HCEC 1CT (cell line): ENCODE measurements around the gene CELSR2.
A peak's percentile ranks its signal among the peaks of the same experiment; 100 is the strongest.

Source experiments
- DNase-seq: peaks from one replicate; pipeline ENCODE4 v3.0.0-alpha.2; 2017

The CELSR2 gene

DNA sequence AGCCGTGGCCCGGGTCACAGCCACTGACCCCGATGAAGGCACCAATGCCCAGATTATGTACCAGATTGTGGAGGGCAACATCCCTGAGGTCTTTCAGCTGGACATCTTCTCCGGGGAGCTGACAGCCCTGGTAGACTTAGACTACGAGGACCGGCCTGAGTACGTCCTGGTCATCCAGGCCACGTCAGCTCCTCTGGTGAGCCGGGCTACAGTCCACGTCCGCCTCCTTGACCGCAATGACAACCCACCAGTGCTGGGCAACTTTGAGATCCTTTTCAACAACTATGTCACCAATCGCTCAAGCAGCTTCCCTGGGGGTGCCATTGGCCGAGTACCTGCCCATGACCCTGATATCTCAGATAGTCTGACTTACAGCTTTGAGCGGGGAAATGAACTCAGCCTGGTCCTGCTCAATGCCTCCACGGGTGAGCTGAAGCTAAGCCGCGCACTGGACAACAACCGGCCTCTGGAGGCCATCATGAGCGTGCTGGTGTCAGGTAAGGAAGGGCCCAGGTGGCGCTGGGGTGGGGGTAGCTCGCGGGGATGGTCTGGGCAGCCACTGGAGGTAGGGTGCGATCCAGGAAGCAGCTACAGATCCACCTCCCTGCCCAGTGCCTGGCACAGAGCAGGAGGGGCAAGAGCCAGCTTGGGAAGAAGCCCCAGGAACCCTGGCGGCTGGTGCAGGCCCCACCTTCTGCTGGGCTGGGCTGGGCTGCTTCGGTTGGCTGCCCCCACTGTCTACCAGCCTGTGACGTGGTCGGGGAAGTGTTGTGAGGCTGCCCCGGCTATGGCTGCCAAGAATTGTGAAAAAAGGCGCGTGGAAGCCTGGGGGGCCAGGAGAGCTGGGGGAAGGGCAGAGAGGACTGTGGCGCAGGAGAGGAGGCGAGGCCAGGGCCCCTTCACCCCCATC, 3.8 kb downstream of the CELSR2 start:
- no peak for DNase-seq

DNA sequence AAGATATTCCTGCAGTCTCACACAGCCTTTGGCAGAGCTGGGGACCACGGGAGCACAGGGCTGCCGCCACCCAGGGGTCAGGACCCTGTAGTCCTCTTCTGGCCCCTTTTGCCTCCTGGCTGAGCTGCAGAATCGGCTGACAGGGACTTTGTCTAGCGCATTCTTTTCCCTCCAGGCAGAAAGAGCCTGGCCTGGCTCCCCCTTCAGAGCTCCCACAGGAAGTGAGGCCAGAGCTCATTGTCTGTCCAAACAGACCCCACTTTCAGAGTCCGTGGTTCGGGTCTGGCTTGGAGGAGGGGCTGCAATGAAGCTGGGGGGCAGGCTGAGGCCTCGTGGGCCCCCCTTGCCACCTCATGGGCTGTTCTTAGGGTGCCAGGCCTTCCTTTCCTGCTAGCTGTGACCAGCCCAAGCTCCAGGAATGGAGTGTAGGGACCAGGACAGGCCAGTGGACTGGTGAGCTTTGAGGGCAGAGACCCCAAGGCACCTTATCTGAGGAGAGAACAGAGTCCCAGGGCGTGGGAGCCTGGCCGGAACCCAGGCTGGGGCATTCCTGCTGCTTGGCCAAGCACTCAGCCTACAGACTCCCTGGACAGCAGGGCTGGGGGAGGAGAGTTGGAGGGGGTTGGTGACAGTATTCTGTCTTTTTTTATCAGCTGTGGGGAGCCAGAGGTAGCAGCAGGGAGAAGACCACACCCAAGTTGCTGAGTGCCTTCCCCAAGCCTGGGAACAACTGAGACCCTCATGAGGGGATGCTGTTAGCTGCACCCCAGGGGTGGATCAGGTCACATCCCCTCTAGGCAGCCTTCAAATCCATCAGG, 4.7 kb downstream of the CELSR2 start:
- no peak for DNase-seq

DNA sequence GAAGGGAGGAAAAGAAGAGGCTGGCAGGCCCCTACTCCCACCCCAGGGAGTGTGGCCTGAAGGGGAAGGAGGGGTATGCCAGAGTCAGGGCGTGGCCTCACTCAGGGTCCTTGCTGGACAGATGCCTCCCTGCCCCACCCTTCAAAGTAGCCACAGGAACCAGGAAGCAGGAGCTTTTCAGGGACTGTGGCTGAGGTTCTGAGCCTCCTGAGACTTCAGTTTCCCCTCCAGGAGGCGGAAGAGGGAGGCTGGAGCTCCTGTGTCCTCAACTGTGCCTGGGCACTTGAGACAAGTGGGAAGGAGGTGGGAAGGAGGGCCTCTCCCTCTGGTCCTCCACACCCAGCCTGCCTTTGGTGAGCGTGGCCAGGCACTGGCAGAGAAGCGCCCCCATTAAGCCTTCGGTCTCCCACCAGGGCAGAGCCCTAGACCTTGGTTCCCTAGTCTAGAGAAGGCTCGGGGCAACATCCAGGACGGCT, 5.3 kb downstream of the CELSR2 start:
- no peak for DNase-seq

DNA sequence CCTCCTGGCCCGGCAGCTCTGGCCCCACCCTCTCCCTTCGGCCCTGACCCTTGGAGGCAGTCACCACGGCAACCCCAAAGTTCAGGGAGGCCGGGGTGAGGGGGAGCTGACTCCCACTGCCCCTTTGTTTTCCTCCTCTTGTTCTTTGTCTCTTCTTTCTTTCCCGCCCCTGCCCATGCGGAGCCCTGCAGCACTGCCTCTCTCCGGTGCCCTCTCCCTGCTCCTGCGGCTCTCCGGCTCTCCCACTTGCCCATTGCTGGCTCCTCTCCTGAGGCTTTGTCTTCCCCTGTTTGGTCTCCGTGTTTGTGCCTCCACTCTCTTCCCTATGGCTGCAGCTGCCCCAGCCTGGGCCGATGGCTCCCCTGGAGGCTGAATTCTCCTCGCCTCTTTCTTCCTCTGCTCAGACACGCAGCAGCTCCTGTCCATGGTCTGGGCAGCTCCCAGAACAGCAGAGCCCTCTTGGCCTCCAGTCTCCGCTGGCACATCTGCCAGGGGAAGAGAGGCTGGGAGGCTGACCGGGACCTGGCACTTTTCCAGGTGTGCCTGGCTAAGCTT, 5.8 kb downstream of the CELSR2 start:
- no peak for DNase-seq

DNA sequence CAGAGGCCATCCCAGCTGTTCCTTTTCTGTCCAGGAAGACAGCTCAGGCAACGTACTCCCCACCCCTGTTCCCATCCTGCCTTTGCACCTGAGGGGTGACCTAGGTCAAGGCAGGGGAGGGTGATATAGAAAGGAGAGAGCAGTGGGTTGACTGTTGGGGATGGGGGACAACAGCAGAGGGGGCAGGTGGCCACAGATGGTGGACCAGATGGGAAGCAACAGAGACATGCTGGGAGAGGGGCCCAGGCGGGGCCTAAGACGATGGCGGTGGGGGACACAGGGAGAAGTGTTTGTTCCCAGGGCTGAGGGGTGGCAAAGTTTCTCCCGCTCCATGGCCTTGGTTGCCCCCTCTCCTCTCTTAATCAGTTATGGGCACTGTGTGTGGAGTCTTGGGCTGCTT, 6.3 kb downstream of the CELSR2 start:
- no peak for DNase-seq

DNA sequence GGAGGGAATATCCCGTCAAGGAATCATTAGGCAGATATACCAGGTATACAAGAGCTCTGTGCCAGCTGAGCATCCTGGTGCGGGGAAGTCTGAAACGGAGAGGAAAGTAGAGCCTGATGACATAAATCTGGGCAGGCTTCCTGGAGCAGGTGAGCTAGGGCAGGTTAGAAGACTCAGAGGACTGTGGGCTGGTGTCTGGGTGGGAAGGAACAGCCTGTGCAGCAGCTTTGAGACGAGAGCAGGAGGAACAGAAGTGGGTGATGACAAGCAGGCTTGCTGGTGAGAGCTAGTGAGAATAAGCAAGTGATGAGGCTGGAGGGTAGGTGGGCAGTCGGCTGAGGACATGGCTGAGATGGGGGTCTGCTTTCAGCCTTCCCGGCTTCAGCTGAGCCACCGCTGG, 6.7 kb downstream of the CELSR2 start:
- no peak for DNase-seq

DNA sequence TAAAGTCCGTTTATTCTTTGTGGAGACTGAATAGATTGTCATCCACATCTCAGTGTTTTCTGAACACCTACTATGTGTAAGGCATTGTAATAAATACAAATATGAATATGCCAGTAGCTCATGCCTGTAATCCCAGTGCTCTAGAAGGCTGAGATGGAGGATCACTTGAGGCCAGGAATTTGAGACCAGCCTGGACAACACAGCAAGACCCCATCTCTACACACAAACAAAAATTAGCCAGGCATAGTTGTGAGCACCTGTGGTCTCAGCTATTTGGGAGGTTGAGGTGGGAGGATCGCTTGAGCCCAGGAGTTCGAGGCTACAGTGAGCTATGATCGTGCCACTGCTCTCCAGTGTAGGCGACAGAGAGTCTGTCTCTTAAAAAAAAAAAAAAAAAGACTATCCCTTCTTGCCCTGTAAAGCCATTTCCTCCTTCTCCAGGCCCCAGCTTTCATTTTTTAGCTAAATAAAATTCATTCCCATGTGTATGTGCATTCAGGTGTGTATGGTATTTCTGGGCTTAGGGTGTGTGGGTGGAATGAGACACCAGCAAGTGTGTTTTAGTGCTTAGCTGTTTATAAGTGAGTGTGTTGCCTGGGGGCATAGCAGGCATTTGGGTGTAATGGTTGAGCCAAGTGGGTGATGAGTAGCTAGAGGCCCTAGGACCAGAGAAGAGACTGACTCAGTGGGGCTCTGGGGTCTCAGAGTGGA, 7.8 kb downstream of the CELSR2 start:
- no peak for DNase-seq

DNA sequence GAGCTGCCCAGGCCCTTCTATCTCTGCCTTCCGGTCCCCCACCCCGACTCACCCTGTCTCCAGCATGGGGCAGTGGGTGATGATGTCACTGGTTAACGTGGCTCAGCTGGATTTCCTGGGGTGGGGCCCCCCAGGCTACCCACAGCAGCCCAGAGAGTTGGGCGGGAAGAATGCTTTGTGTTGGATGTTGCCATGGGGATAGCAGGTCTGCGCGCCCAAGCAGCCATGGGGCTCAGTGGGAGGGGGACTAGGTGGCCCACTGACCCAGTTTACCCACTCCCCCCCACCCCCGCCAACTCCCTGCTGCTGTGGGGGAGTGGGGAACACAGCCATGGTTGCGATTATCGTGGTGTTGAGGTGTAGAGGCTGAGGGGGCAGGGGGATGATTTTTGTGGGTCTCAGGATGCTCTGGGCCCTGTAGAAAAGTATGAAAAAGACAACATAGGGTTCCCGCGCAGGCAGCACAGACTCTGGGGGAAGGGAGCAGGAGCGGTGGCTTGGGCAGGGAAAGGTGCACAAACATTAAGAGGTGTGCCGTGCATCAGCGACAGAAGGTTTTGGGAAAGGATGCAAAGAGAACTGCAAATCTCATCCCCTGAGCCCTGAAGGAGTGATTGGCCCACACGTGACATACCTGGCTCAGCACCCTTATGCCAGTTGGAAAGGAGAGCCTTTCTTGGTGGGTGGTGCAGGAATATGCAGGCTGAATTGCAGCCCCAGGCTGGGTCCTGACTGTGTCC, 8.5 kb downstream of the CELSR2 start:
- DNase-seq = no peak

DNA sequence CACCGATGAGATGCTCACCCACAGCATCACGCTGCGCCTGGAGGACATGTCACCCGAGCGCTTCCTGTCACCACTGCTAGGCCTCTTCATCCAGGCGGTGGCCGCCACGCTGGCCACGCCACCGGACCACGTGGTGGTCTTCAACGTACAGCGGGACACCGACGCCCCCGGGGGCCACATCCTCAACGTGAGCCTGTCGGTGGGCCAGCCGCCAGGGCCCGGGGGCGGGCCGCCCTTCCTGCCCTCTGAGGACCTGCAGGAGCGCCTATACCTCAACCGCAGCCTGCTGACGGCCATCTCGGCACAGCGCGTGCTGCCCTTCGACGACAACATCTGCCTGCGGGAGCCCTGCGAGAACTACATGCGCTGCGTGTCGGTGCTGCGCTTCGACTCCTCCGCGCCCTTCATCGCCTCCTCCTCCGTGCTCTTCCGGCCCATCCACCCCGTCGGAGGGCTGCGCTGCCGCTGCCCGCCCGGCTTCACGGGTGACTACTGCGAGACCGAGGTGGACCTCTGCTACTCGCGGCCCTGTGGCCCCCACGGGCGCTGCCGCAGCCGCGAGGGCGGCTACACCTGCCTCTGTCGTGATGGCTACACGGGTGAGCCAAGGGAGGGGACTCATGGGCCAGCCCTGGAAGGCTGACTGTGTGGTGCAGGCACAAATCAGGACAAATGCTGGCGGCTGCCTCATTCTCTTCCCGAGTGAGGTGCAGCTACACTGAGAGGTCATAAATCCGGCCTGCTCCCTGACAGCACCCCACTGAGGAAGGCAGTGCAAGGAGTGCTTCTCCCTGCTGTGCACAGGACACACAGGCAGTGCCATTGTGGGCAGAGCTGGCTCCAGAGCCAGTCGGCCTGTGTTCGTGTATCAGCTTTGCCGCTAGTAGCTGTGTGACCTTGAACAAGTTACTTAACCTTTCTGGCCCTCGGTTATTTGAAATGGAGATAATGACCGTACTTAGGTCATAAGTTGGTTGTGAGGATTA, 9.4 kb downstream of the CELSR2 start:
- no peak for DNase-seq

DNA sequence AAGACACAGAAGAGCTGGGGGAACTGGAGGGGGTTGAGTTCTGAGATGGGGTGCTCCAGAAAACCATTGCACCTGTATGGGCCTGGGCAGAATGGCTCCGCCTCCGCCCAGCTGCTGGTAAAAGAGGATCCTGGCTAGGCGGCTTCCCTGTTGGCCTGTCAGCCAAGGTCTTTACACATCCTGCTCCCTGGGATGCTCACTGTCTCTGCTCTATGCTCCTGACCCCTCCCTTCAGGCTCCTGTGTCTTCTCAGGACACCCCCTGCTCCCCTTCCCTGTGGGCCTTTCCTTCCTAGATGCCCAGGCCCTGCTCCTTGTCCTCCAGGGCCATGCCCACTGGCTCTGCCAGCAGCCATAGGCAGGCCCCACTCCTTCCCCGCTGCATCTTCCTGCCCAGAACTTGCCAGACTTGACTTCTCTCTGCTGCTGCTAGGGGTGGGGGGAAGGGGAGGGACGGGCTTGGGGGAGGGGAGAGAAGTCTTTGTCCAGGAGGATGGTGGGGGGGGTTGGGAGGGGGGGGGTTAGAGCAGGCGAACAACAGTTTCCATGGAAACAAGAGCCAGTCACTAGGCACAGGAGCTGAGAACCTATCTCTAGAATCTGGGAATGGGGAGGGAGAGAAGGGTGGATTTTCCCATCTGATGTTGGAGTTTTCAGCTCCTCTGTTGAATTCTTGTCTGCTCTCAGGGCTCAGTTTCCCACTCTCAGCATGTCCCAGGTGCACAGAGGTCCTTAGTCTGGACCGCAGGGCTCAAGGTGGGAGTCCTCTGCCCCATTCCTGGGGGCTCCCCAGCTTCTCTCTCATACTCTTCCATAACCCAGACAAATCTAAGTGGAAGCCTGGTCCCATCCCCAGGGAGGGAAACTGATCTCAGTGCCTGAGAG, 10.6 kb downstream of the CELSR2 start:
- no peak for DNase-seq

DNA sequence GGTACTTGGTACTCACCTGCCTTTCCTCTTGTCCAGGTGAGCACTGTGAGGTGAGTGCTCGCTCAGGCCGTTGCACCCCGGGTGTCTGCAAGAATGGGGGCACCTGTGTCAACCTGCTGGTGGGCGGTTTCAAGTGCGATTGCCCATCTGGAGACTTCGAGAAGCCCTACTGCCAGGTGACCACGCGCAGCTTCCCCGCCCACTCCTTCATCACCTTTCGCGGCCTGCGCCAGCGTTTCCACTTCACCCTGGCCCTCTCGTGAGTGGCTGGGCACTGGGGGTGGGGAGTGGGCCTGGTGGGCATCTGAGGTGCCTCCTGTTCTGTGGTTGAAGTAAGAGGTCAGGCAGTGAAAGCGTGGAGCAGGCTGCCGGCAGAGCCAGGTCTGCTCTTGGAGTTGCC, 11.7 kb downstream of the CELSR2 start:
- no peak for DNase-seq

DNA sequence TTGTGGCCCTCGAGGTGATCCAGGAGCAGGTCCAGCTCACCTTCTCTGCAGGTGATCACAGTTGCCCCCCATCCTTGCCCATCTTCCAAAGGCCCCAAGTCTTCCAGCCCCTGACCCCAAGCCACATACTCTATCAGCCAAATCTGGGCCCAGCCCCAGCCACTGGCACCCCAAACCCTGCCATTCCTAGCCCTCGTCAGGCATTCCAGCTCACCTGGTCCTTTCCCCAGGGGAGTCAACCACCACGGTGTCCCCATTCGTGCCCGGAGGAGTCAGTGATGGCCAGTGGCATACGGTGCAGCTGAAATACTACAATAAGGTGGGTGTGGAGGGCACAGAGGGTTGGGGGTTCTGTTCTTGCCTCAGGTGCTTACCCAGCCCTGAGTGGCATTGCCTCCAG, 12.2 kb downstream of the CELSR2 start:
- DNase-seq = no peak

DNA sequence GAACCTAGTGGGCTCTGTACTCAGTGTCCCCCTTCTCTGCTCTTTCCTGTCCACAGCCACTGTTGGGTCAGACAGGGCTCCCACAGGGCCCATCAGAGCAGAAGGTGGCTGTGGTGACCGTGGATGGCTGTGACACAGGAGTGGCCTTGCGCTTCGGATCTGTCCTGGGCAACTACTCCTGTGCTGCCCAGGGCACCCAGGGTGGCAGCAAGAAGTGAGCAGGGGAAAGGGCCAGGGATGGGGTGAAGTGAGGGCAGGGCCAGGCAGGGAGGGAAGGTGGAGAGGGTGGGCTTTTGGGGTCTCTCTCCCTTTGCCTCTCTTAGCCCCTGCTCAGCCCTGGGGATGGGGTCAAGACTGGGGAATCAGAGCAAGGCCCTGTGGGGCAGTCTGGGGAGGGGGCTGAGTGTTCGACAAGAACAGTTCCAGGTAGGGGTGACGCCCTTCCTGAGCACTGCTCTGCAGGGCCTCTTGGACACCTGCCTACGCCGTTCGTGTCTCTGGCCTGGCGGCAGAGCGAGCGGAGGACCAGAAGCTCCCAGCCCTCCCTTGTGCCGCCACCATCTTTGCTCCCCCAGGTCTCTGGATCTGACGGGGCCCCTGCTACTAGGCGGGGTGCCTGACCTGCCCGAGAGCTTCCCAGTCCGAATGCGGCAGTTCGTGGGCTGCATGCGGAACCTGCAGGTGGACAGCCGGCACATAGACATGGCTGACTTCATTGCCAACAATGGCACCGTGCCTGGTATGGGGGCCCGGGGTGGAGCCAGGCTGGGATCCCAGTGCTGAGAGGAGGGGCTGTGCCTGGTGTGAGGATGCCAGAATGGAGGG, 13.1 kb downstream of the CELSR2 start:
- no peak for DNase-seq

DNA sequence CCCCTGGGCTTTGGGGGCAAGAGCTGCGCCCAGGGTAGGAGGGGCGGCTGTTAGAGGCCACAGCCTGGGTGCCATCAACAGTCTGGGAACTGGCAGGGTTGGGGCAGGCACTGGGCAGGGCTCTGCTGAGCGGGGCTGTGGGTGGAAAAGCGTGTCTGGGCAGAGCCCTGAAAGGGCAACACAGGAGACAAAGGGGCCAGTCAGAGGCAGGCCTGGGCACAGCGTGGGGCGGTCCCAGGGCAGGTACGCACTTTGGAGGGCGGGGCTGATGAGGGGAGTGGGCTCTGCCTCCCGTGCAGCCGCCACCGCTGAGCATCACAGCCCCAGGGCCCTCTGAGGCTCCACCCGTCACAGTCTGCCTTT, 13.9 kb downstream of the CELSR2 start:
- DNase-seq = no peak

DNA sequence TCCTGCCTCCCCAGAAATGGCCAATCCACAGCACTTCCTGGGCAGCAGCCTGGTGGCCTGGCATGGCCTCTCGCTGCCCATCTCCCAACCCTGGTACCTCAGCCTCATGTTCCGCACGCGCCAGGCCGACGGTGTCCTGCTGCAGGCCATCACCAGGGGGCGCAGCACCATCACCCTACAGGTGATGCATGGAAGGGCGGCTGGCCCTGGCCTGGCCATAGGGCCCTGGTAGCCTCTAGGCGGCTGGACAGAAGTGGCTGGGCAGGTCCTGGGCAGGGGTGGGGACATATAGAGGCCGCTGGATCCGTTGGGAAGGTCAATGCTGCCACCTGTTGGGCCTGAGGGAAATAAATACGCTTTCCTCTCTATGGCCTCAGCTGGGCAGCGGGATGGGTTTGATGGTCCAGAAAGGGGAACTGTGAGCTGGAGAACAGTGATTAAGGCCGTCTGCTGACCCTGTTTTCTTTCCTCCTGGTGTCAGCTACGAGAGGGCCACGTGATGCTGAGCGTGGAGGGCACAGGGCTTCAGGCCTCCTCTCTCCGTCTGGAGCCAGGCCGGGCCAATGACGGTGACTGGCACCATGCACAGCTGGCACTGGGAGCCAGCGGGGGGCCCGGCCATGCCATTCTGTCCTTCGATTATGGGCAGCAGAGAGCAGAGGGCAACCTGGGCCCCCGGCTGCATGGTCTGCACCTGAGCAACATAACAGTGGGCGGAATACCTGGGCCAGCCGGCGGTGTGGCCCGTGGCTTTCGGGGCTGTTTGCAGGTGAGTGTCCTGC, 14.4 kb downstream of the CELSR2 start:
- peak; percentile 74 for DNase-seq

DNA sequence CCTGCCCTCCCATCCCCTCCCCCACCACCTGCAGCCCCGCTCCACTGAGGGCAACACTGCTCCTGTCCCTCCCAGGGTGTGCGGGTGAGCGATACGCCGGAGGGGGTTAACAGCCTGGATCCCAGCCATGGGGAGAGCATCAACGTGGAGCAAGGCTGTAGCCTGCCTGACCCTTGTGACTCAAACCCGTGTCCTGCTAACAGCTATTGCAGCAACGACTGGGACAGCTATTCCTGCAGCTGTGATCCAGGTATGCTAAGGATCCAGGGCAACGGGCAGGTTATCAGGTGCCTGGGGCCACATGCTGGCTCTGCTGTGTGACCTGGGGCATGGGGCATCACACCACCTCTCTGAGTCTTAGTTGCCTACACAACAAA, 15.0 kb downstream of the CELSR2 start:
- DNase-seq = no peak

DNA sequence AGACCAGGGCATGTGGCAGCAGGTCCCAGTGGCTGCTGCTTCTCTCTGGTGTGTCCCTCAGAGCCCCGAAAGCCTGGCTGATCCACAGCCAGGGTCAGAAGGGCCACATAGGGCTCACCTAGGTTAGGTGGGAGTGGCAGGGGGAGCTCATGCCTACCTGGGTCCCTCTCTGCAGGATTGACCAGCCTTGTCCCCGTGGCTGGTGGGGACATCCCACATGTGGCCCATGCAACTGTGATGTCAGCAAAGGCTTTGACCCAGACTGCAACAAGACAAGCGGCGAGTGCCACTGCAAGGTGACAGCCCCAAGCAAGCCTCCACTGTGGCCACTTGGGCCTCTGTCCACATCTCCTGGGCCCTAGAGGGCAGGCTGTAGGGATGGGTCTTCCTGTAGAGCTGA, 15.7 kb downstream of the CELSR2 start:
- DNase-seq = no peak

DNA sequence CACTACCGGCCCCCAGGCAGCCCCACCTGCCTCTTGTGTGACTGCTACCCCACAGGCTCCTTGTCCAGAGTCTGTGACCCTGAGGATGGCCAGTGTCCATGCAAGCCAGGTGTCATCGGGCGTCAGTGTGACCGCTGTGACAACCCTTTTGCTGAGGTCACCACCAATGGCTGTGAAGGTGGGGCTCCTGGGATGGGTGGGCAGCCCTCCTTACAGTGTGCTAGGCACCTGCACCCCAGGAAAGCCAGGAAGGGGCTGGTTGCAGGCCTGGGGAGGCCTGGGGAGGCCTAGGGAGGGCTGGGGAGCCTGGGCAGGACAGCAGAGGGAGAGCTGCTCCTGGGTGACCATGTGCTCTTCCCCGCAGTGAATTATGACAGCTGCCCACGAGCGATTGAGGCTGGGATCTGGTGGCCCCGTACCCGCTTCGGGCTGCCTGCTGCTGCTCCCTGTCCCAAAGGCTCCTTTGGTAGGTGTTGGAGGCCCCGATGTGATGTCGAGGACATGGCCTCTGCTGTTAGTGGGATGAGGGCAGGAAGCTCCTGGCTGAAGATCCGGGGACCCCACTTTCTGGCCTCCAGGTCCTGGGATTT, 16.5 kb downstream of the CELSR2 start:
- no peak for DNase-seq
